NCI-H2107 treated with DMSO at 0.1 percent for 48 hours (cell line): ENCODE measurements around the gene CUL2.

Experiments
- DNase-seq: peaks from one replicate; lab custom pipeline; 2025; ENCODE audit not compliant: unreplicated experiment; lab: John Stamatoyannopoulos, UW

The CUL2 gene

GRCh38 chr10:35090162-35090954, at the start of gene CUL2:
TSS of gene CUL2 (minus strand) at chr10:35090341. CDS start at chr10:35071317, 19,024 bp downstream.
- DNase-seq, result peak; percentile 61

GRCh38 chr10:35136263-35136815, 46.2 kb upstream of the CUL2 start:
- DNase-seq, result no peak

- DNase-seq, result no peak
These were observed 45.7 kb upstream of the CUL2 start for GRCh38 chr10:35135861-35136260.

- no peak for DNase-seq
These were observed 43.4 kb upstream of the CUL2 start for GRCh38 chr10:35133586-35133985.

GRCh38 chr10:35132727-35133126, 42.6 kb upstream of the CUL2 start:
- no peak for DNase-seq

- DNase-seq, result no peak
These were observed 40.5 kb upstream of the CUL2 start for GRCh38 chr10:35130663-35131062.

DNA sequence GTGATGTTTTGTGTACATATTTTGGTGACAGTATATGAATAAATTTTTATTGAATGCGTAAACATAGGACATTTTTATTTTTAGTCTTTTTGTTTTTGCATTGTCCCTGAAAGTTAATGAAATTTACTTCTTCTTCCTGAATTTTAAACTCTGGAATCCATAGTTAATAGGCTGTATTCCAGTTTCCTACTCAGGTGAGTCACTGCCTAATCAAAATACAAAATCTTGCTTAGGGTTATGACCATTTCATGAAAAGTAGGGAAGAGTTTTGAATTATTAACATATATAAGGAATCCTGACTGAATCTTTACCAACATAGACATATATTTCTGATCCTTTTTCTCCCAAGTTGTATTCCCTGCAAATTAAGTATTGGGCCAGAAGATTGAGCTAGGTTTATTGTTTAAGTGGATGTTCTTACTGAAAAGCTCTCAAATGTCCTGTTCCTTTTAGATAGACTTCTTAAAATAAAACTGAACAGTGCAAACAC, 39.1 kb upstream of the CUL2 start:
- DNase-seq, result no peak

DNA sequence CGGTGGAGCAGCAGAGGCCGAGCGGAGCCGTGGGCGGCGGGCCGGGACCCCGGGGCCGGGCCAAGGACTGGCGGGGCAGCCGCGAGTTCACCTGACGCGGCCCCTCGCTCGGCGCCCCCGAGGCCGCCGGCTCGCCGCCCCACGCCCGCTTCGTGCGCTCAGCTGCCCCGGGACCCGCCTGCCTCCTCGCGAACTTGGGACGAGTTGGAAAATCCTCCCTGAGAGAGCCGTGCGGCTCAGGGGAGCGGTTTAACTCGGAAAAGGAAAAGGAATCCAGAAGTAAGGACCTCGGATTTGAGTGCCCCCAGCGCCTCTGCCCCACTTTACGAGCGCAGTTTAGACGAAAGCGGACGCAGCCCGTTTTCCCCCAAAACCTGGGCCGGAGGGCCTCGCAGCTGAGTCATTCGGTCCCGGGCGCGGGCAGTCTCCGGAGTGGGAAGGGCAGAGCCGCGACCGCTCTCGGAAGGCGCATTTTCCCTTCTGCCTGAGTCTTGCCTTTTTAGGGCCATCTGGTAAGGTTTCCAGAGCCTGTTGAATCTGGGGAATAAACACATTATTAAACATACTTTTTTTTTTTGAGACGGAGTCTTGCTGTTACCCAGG, 37.2 kb upstream of the CUL2 start:
- DNase-seq, result no peak

DNA sequence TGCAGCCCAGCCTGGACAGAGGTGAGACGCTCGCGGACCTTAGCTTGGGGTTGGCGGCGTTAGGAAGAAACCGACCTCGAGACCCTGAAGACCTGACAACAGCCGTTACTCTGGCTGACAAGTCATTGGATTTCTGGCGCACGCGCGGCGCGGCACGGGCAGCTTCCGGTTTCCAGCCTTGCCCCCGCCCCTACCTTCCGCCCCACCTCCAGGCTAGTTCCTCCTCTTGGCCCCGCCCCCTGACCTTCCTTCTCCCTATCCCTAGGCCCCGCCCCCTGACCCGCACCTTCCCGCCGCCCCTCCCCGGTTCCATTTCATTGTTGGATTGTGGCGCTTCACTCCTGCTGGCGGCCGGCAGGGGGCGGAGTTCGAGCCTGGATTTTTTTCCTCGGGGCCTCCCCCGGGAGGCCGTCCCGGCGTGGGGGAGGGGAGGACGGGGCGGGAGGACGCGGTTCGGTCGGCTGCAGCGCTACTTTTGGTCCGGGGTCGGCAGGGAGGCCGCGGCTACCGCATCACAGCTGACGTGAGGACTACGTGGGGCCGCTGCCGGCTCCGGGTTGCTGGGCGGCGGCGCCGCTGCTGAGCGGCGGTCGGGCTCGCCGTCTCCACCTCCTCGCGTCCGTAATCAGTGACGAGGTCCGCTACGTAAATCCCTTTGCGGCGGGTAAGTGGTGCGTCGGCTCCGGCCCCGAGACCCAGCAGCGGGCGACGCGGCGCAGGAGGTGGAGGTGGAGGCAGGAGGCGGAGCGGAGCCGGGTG, 36.6 kb upstream of the CUL2 start, which contains the start of gene CREM:
CREM (plus strand) TSS at position 317 of the 759 bp plus-strand sequence. CDS start 10,990 bp downstream, outside the sequence.
- peak; percentile 65 for DNase-seq

GRCh38 chr10:35126062-35126529, 36.0 kb upstream of the CUL2 start:
- no peak for DNase-seq

GRCh38 chr10:35124540-35124939, 34.4 kb upstream of the CUL2 start:
- DNase-seq, result no peak

DNA sequence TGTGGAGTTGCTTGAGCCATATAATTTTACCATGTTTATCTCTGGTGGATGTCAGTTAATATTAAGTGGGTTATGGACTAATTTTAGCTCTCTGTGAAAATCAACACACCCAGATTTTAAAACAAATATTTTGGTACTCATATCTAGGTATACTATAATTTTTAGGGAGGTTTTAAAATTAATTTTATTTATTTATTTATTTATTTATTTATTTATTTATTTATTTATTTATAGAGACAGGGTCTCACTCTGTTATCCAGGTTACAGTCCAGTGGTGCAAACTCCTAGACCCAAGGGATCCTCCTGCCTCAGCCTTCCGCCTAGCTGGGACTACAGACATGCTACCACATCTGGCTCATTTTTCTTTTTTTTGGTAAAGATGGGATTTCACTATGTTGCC, 29.2 kb upstream of the CUL2 start:
- DNase-seq, result no peak

DNA sequence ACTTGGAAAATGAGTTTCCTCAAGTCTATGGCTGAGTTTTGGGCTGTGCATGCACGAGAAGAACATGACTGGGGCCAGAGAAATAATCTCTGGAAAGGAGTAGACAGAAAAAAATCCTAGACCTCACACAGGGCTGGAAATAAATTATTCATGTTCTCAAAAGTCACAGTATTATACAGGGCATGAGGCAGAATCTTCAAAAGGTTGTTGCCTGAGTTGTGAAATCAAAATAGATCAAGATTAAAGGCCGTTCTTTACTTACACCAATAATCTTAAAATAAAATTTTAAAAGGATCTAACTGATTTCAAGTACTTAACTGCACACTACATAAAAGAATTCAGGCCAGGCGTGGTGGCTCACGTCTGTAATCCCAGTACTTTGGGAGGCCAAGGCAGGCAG, 22.4 kb upstream of the CUL2 start:
- DNase-seq, result no peak

DNA sequence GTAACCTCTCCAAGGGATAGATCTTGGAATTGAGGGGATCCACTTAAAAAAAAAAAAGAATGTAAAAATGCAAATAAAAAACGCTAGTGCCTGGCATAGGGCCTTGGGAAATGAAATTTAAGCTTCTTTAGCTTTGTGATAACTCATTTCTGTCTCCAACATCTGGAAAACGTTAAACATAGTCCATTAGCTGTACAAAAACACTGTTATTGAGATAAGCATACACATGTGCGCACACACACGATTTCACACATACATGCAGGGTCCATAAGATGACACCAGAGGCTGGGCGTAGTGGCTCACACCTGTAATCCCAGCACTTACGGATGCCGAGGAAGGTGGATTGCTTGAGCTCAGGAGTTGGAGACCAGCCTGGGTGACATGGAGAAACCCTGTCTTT, 13.7 kb upstream of the CUL2 start:
- DNase-seq, result no peak

DNA sequence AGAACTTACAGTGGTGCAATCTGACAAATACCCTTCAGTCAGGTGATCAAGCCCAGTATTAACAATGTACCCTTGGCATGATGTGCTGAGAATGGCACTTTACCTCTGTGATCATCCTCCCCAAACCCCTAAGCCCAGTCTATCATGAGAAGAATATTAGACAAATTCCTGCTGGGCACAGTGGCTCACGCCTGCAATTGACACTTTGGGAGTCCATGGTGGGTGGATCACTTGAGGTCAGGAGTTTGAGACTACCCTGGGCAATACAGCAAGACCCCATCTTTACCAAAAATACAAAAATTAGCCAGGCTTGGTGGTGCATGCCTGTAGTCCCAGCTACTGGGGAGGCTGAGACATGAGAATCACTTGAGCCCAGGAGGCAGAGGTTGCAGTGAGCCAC, 7.4 kb upstream of the CUL2 start:
- DNase-seq, result no peak

- DNase-seq, result no peak
These were observed 6.2 kb upstream of the CUL2 start for GRCh38 chr10:35096312-35096711.

DNA sequence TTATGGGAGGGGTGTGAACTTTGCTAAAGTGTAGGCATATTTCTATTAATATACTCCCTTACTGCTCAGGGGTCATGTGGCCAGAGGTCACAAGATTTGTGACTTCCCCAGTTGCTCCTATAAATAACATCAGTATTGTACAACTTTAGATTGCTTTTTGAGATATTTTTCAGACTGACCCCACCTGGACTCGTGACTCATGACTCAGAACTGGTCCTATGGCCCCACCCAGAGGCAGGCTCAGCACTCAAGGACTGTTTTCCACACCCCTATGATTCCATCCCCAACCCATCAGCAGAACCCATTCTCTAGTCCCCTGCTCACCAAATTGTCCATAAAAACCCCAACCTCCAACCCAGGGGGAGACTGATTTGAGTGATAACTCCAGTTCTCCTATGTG, 2.7 kb upstream of the CUL2 start:
- no peak for DNase-seq

DNA sequence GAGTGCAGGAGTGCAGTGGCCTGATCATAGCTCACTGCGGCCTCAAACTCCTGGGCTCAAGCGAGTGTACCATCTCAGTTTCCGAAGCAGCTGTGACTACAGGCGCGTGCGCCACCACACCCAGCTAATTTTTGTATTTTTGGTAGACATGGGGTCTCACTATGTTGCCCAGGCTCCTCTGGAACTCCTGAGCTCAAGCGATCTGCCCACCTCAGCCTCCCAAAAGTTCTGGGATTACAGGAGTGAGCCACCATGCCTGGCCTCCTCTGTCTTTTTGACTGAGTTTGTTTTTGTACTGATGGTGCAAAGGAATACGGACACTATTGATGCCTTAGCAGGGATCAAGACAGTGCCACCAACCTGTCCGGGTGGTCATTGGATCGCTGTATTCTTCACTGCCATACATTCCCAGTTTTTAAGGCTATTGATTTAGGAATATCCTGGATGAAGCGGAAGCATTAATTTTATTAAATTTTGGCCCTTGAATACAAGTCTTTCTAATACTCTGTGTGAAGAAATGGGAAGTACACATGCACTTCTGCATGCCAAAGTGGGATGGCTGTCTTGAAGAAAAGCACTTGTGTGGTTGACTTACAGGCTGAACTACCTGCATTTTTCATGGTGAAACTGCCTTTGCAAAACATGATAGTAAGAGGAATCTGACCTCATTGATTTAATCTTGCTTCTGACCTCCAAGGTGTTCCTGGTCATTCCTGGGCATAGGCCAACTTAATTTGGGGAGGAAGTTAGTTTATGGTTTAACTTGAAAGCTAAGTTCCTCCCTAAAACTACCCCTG, 2.1 kb upstream of the CUL2 start:
- no peak for DNase-seq

- DNase-seq, result no peak
These were observed 455 bp downstream of the CUL2 start for GRCh38 chr10:35089611-35090161.

DNA sequence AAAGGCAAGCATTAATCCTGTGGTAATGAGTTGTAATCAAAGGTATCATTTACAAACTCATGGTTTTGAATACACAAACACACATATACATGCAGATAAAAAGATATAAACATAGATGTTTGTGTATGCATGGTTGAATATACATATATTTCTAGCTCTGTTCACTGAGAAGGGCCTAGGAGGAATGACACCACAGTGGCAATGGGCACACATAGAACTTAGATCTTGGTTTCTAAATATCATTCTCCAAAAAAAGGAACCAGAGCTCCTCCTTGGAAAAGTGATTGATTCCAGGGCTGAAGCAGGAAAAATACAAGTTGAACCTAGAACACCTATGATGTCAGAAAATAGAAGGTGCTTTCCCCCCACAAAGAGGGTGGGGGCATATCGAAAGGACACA, 6.9 kb downstream of the CUL2 start:
- no peak for DNase-seq
